Motor neuron (in vitro differentiated cells): ENCODE results near the gene IL1R2. TPM values are rescaled to one million over a fixed set of nuclear protein-coding genes. Genes with fewer than 3 reads are reported as not detected.

Experiments
- ATAC-seq, 8 experiments: fragments of 200-7000 bp; cut with Tn5 transposase; replicated peaks in 6 of 8; 2 replicates each; pipeline ENCODE4 v1.8.0; 2021; ENCODE audit warnings: mild to moderate bottlenecking in 8 of 8, moderate library complexity in 8 of 8
- H3K27ac ChIP-seq, 2 donors: fragments of 250-450 bp; sonication (Bioruptor Pico); 2 replicates each; pipeline ENCODE4 v1.9.0; 2021; ENCODE audit warnings: antibody characterized with exemption in 2 of 2, mild to moderate bottlenecking in 2 of 2, moderate library complexity in 1 of 2
- H3K4me1 ChIP-seq, 2 donors: fragments of 250-450 bp; sonication (Bioruptor Pico); replicated peaks in 1 of 2; 2 replicates each; pipeline ENCODE4 v1.6.1; 2021; ENCODE audit warnings: antibody characterized with exemption in 2 of 2, mild to moderate bottlenecking in 2 of 2, moderate library complexity in 1 of 2
- H3K4me3 ChIP-seq, 5 donors: fragments of 250-450 bp; sonication (Bioruptor Pico); 2 replicates each; pipeline ENCODE4 v1.9.0; 2021; ENCODE audit warnings: antibody characterized with exemption in 5 of 5, mild to moderate bottlenecking in 5 of 5, moderate library complexity in 4 of 5
- WGBS, 10 experiments: fragments of 450-650 bp; shearing (Covaris generic); methylation state at CpG; one replicate each; pipeline ENCODE4 v1.0.0; 2022; 5-methylcytosine and 5-hydroxymethylcytosine counted together
- in situ Hi-C, 9 experiments: fragments of 400-800 bp; cut with MboI; loops; one replicate each; pipeline ENCODE4 v1.15.0; 2021; ENCODE audit warnings: low sequenced_read_pairs in 9 of 9, low pct_unique_long_range_greater_than_20kb in 2 of 9; ENCODE audit not compliant: unreplicated experiment in 9 of 9
- total RNA-seq, 8 experiments: library from RNA; unstranded; fragments of 300-600 nt; gene quantifications; 2 replicates each; pipeline versions ENCODE4 v1.2.3 to v1.2.4, GENCODE V29; 2022

The IL1R2 gene
- total RNA-seq, 8 experiments from 2014 or later = 0.23 to 0.58 (median 0.49) TPM; not detected in 4

DNA sequence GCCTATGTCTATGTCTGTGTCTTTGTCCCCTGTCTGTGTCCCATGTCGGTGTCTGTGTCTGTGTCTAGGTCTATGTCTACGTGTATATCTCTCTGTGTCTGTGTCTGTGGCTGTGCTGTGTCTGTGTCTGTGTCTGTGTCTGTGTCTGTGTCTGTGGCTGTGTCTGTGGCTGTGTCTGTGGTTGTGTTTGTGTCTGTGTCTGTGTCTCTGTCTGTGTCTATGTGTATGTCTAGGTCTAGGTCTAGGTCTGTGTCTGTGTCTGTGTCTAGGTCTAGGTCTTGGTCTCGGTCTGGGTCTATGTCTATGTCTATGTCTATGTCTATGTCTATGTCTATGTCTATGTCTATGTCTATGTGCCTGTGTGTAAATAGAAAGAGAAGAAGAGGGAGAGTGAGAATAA lies 11.9 kb downstream of the IL1R2 start:
- no peaks in the 10 kb centered on the region for H3K4me1 ChIP-seq
- no peak overlapping the region for H3K4me3 ChIP-seq
- no peak for ATAC-seq
- H3K27ac ChIP-seq = no peak overlapping the region
- in situ Hi-C loops = loop anchor here in 2 of 9 experiments (25.0 kb wide), 2 partner anchors 259 to 434 kb away; no protein-coding TSS in a partner anchor
- WGBS, 10 experiments = 80 to 100% (median 100%) methylated on average over 1 to 3 of the region's 3 CpGs; no CpG with 5 or more reads in 5 of the 10 experiments

- H3K27ac ChIP-seq = no peak overlapping the region
Observed at GRCh38 chr2:102004581-102004980, 12.8 kb downstream of the IL1R2 start.

GRCh38 chr2:102005449-102005848 lies 13.7 kb downstream of the IL1R2 start:
- 54 to 100% (median 87%) methylated on average over 1 to 4 of the region's 4 CpGs; no CpG with 5 or more reads in 2 of the 10 experiments for WGBS, 10 experiments
- no peak for ATAC-seq
- Histone ChIP-seq H3K4me1 (no peaks in the 10 kb centered on the region), H3K4me3 (no peak overlapping the region), H3K27ac (no peak overlapping the region)
- in situ Hi-C loops = loop anchor here in 2 of 9 experiments (25.0 kb wide), 2 partner anchors 257 to 432 kb away; no protein-coding TSS in a partner anchor

More at GRCh38 chr2:102004581-102004980, 12.8 kb downstream of the IL1R2 start:
- Histone ChIP-seq H3K4me1 (no peaks in the 10 kb centered on the region), H3K4me3 (no peak overlapping the region)
- in situ Hi-C loops = loop anchor here in 2 of 9 experiments (25.0 kb wide), 2 partner anchors 258 to 433 kb away; no protein-coding TSS in a partner anchor
- ATAC-seq = no peak
- 13 to 83% (median 58%) methylated on average over 1 to 2 of the region's 2 CpGs; no CpG with 5 or more reads in 2 of the 10 experiments for whole genome bisulfite sequencing, 10 experiments

- Histone ChIP-seq H3K27ac (no peak overlapping the region), H3K4me1 (no peaks in the 10 kb centered on the region), H3K4me3 (no peak overlapping the region)
- WGBS, 10 experiments = 60 to 100% (median 65%) methylated on average over 2 to 8 of the region's 15 CpGs; no CpG with 5 or more reads in 4 of the 10 experiments
- ATAC-seq = peak in 4 of 8 experiments; percentile 35 to 89 (median 86)
- in situ Hi-C loops = loop anchor here in 2 of 9 experiments (25.0 kb wide), 2 partner anchors 256 to 431 kb away; no protein-coding TSS in a partner anchor
Observed at GRCh38 chr2:102005989-102006885, 14.5 kb downstream of the IL1R2 start.

DNA sequence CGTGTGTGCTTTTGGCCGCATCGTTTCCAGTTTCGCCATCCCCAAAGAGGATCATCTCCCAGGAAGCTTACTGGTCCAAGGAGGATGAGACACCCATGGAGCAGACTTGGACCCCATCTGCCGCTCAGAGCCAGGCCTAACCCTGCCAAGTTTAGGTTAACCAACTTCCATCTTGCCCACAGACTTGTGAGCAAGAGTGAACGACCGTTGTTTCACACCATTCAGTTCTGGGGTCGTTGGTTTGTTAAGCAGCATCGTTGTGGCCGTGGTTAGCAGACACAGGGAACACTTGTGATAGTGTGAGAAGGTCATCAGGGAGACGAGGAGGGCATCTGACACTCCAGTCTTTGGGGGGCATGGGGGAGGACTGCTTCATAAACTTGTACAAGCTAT lies 15.1 kb downstream of the IL1R2 start:
- in situ Hi-C loops = loop anchor here in 2 of 9 experiments (25.0 kb wide), 2 partner anchors 255 to 430 kb away; no protein-coding TSS in a partner anchor
- H3K4me3 ChIP-seq = no peak overlapping the region
- no peaks in the 10 kb centered on the region for H3K4me1 ChIP-seq
- ATAC-seq = no peak
- no peak overlapping the region for H3K27ac ChIP-seq
- WGBS, 10 experiments = 53 to 97% (median 80%) methylated on average over 1 to 6 of the region's 11 CpGs; no CpG with 5 or more reads in 1 of the 10 experiments

GRCh38 chr2:102008490-102008889 lies 16.7 kb downstream of the IL1R2 start:
- Histone ChIP-seq H3K4me3 (no peak overlapping the region), H3K27ac (no peak overlapping the region), H3K4me1 (no peaks in the 10 kb centered on the region)
- in situ Hi-C loops = loop anchor here in 2 of 9 experiments (25.0 kb wide), 2 partner anchors 254 to 429 kb away; no protein-coding TSS in a partner anchor
- ATAC-seq = no peak
- WGBS, 10 experiments = 50 to 100% (median 81%) methylated on average over 2 to 8 of the region's 12 CpGs

DNA sequence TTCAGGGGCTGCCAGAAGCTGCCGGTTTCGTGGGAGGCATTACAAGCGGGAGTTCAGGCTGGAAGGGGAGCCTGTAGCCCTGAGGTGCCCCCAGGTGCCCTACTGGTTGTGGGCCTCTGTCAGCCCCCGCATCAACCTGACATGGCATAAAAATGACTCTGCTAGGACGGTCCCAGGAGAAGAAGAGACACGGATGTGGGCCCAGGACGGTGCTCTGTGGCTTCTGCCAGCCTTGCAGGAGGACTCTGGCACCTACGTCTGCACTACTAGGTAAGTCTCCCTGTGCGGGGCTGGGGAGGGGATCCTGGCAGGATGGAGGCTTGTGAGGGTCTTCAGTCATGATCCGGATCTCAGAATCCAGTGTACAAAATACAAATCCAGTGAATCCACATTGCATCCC lies 17.8 kb downstream of the IL1R2 start:
- 60 to 97% (median 90%) methylated on average over 2 to 4 of the region's 10 CpGs; no CpG with 5 or more reads in 5 of the 10 experiments for WGBS, 10 experiments
- no peak for ATAC-seq
- no peaks in the 10 kb centered on the region for H3K4me1 ChIP-seq
- no peak overlapping the region for H3K27ac ChIP-seq
- H3K4me3 ChIP-seq = no peak overlapping the region
- in situ Hi-C loops = loop anchor here in 2 of 9 experiments (25.0 kb wide), 2 partner anchors 253 to 428 kb away; no protein-coding TSS in a partner anchor

DNA sequence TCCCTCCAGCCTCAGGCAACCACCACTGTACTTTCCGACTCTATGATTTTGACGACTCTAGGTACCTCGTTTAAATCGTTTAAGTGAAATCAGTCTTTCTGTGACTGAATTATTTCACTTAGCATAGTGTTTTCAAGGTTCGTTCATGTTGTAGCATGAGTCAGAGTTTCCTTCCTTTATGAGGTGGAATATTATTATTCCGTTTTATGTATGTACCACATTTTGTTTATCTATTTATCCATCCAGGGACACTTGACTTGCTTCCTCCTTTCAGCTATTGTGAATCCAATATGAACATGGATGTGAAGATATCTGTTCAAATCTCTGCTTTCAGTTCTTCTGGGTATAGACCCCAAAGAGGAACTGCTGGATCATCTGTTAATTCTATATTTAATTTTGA lies 19.1 kb downstream of the IL1R2 start:
- in situ Hi-C loops = loop anchor here in 2 of 9 experiments (25.0 kb wide), 2 partner anchors 251 to 426 kb away; no protein-coding TSS in a partner anchor
- Histone ChIP-seq H3K4me3 (no peak overlapping the region), H3K27ac (no peak overlapping the region), H3K4me1 (no peaks in the 10 kb centered on the region)
- 69 to 100% (median 86%) methylated on average over 1 to 6 of the region's 6 CpGs; no CpG with 5 or more reads in 1 of the 10 experiments for WGBS, 10 experiments
- no peak for ATAC-seq

DNA sequence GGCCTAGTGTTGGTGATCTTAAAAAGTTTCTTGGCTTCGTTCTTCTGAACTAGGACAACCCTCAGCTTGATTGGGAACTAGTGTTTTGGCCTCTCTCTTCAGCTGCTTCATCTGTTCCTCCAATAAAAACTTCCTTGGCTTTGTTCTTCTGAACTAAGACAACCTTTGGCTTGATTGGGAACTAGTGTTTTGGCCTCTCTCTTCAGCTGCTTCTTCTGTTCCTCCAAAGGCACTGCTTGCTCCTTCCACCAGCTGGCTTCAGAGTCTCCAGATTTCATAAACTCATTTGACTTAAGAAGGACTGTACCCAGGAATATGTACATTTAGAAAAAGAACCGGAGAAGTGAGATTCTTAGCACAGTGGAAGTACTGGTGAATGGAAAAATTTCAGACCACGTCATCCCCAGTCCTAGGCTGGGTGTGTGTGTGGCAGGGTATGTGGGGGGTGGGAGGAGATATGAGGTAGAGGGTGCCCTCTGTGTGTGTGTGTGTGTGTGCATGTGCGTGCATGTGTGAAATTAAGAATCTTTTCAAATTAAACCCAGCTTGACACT lies 20.4 kb downstream of the IL1R2 start:
- 20 to 100% (median 72%) methylated on average over 1 to 4 of the region's 4 CpGs; no CpG with 5 or more reads in 1 of the 10 experiments for WGBS, 10 experiments
- Histone ChIP-seq H3K4me1 (no peaks in the 10 kb centered on the region), H3K27ac (no peak overlapping the region), H3K4me3 (no peak overlapping the region)
- peak in 3 of 8 experiments; percentile 29 to 91 (median 88) for ATAC-seq
- in situ Hi-C loops = loop anchor here in 2 of 9 experiments (25.0 kb wide), 2 partner anchors 250 to 425 kb away; no protein-coding TSS in a partner anchor

- Histone ChIP-seq H3K27ac (no peak overlapping the region), H3K4me1 (no peaks in the 10 kb centered on the region), H3K4me3 (no peak overlapping the region)
- in situ Hi-C loops = loop anchor here in 2 of 9 experiments (25.0 kb wide), 2 partner anchors 249 to 424 kb away; no protein-coding TSS in a partner anchor
- peak in 1 of 8 experiments; percentile 28 for ATAC-seq
- WGBS, 10 experiments = 36 to 100% (median 74%) methylated on average over 2 to 5 of the region's 5 CpGs
Observed at GRCh38 chr2:102013206-102014040, 21.7 kb downstream of the IL1R2 start.

GRCh38 chr2:102014041-102014345 lies 22.2 kb downstream of the IL1R2 start:
- in situ Hi-C loops = loop anchor here in 2 of 9 experiments (25.0 kb wide), 2 partner anchors 248 to 423 kb away; no protein-coding TSS in a partner anchor
- no peak overlapping the region for H3K4me3 ChIP-seq
- ATAC-seq = no peak
- H3K4me1 ChIP-seq = no peaks in the 10 kb centered on the region
- 20 to 86% (median 79%) methylated on average over 1 of the region's 1 CpG; no CpG with 5 or more reads in 2 of the 10 experiments for WGBS, 10 experiments
- H3K27ac ChIP-seq = no peak overlapping the region

DNA sequence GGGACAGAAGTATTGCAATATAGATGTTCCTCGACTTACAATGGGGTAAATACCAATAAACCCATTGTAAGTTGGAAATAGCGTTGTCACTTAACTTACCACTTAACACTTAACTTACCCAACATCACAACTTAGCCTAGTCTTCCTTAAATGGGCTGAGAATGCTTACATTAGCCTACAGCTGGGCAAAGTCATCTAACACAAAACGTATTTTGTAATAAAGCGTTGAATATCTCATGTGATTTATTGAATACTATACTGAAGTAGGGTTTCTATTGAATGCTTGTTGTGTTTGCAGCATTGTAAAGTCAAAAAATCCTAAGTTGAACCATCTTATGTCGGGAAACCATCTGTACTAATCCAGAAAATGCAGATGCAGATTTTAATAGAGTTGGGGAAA lies 23.6 kb downstream of the IL1R2 start:
- 57 to 95% (median 78%) methylated on average over 1 to 5 of the region's 5 CpGs for WGBS, 10 experiments
- ATAC-seq = no peak
- Histone ChIP-seq H3K4me3 (no peak overlapping the region), H3K27ac (no peak overlapping the region), H3K4me1 (no peaks in the 10 kb centered on the region)
- in situ Hi-C loops = loop anchor here in 2 of 9 experiments (25.0 kb wide), 2 partner anchors 247 to 422 kb away; no protein-coding TSS in a partner anchor
